ENCODE results near the gene TM4SF4. TPM values are rescaled to one million over a fixed set of nuclear protein-coding genes. Genes with fewer than 3 reads are reported as not detected.

TM4SF4 gene
- total and polyA plus RNA-seq, 2 donors from 2014 or later, result 0.92 to 0.94 TPM

GRCh38 chr3:149466192-149466591 is 8.3 kb upstream of the TM4SF4 start:
- Histone ChIP-seq H3K4me1 (ENCODE audit: control insufficient read depth in 2 of 3, insufficient read depth in 2 of 3, low read depth in 1 of 3, low read length in 3 of 3) (peaks cover 0 to under 1% (median 0%) of the 10 kb centered on the region in 3 donors), H3K9me3 (ENCODE audit: control insufficient read depth in 2 of 3, insufficient read depth in 1 of 3, low read length in 3 of 3) (no peaks in the 10 kb centered on the region), H3K27ac (ENCODE audit: low read depth in 2 of 2, low read length in 2 of 2) (no peak overlapping the region), H3K27me3 (ENCODE audit: control insufficient read depth, insufficient read depth, low read length) (no peaks in the 10 kb centered on the region), H3K9ac (ENCODE audit: low read length in 3 of 3) (no peak overlapping the region), H3K36me3 (ENCODE audit: control insufficient read depth in 2 of 3, insufficient read depth in 3 of 3, low read length in 3 of 3) (no peaks in the 10 kb centered on the region), H3K4me3 (ENCODE audit: low read length in 3 of 3) (no peak overlapping the region)
- no peak for TF ChIP-seq CTCF (IDR thresholded peaks at IDR 0.05; ENCODE audit: borderline replicate concordance, extremely low read depth, insufficient read depth)
- DNase-seq, result peak in 3 of 5 donors; percentile 58 to 91 (median 72)
- FAIRE-seq, result no peak
- intact Hi-C loops (cut with DNase I), result no loop called here

GRCh38 chr3:149468504-149469212 is 5.8 kb upstream of the TM4SF4 start:
- peaks cover 0 to 12% (median 10%) of the 10 kb centered on the region in 3 donors for H3K4me1 ChIP-seq (ENCODE audit: control insufficient read depth in 2 of 3, insufficient read depth in 2 of 3, low read depth in 1 of 3, low read length in 3 of 3)
- H3K9ac ChIP-seq (ENCODE audit: low read length in 3 of 3), result no peak overlapping the region
- no peak for TF ChIP-seq CTCF (IDR thresholded peaks at IDR 0.05; ENCODE audit: borderline replicate concordance, extremely low read depth, insufficient read depth)
- H3K27ac ChIP-seq (ENCODE audit: low read depth in 2 of 2, low read length in 2 of 2), result no peak overlapping the region
- DNase-seq, result no peak
- no peaks in the 10 kb centered on the region for H3K36me3 ChIP-seq (ENCODE audit: control insufficient read depth in 2 of 3, insufficient read depth in 3 of 3, low read length in 3 of 3)
- no peaks in the 10 kb centered on the region for H3K27me3 ChIP-seq (ENCODE audit: control insufficient read depth, insufficient read depth, low read length)
- H3K4me3 ChIP-seq (ENCODE audit: low read length in 3 of 3), result no peak overlapping the region
- FAIRE-seq, result no peak
- intact Hi-C loops (cut with DNase I), result no loop called here
- H3K9me3 ChIP-seq (ENCODE audit: control insufficient read depth in 2 of 3, insufficient read depth in 1 of 3, low read length in 3 of 3), result no peaks in the 10 kb centered on the region

- no peak overlapping the region for H3K4me3 ChIP-seq (ENCODE audit: low read length in 3 of 3)
- no peaks in the 10 kb centered on the region for H3K9me3 ChIP-seq (ENCODE audit: control insufficient read depth in 2 of 3, insufficient read depth in 1 of 3, low read length in 3 of 3)
- no peak overlapping the region for H3K27ac ChIP-seq (ENCODE audit: low read depth in 2 of 2, low read length in 2 of 2)
- no peaks in the 10 kb centered on the region for H3K27me3 ChIP-seq (ENCODE audit: control insufficient read depth, insufficient read depth, low read length)
- no peak overlapping the region for H3K9ac ChIP-seq (ENCODE audit: low read length in 3 of 3)
- intact Hi-C loops (cut with DNase I), result loop anchor here (10.0 kb wide), 1 partner anchor 76 kb away; no protein-coding TSS in a partner anchor
- no peak for TF ChIP-seq CTCF (IDR thresholded peaks at IDR 0.05; ENCODE audit: borderline replicate concordance, extremely low read depth, insufficient read depth)
- H3K4me1 ChIP-seq (ENCODE audit: control insufficient read depth in 2 of 3, insufficient read depth in 2 of 3, low read depth in 1 of 3, low read length in 3 of 3), result peaks cover 10 to 21% (median 15%) of the 10 kb centered on the region in 3 donors
- FAIRE-seq (no peak), DNase-seq (no peak)
- H3K36me3 ChIP-seq (ENCODE audit: control insufficient read depth in 2 of 3, insufficient read depth in 3 of 3, low read length in 3 of 3), result no peaks in the 10 kb centered on the region
Observed at GRCh38 chr3:149470381-149470780, 4.1 kb upstream of the TM4SF4 start.

All from kidney (tissue), 14 donors.